Endothelial cell of umbilical vein (primary cell): ENCODE data around the gene PTGFR. TPM values are rescaled to one million over a fixed set of nuclear protein-coding genes. Genes with fewer than 3 reads are reported as not detected.

ENCODE experiments used
- BruUV-seq: library from RNA; stranded (reverse); fragments of 400-500 nt; replicated peaks from 2 replicates; lab custom pipeline; 2021; lab: Mats Ljungman, UMichigan
- CTCF ChIA-PET: fragments of 300-600, 350-600 bp; sonication (Branson Sonifier 250); formaldehyde crosslinking; loops from one replicate; lab custom pipeline; 2021; ENCODE audit warnings: antibody characterized with exemption, inconsistent platforms; lab: Charles Lee
- POLR2A ChIA-PET: fragments of 300-600, 350-600 bp; sonication (Branson Sonifier 250); formaldehyde crosslinking; loops from one replicate; lab custom pipeline; 2021; ENCODE audit warnings: antibody characterized with exemption, inconsistent platforms; lab: Charles Lee
- DNase-seq: peaks from one replicate; pipeline ENCODE4 v3.0.0-alpha.2; 2011; ENCODE audit warnings: low read depth, low spot score
- FAIRE-seq: peaks from 2 replicates; lab custom pipeline; 2011; peaks lifted over from hg19 to GRCh38; lab: Jason Lieb, UNC
- H2AFZ ChIP-seq: 2 replicates; pipeline ENCODE4 v1.6.0; 2012; ENCODE audit warnings: low read depth, low read length, control low read depth, inconsistent platforms
- H3K27ac ChIP-seq: 2 replicates; pipeline ENCODE4 v1.5.1; 2011; ENCODE audit warnings: low read depth, mild to moderate bottlenecking, control low read depth, low read length, moderate library complexity; ENCODE audit not compliant: insufficient read depth
- H3K27me3 ChIP-seq, 2 experiments: 2 replicates each; pipeline versions ENCODE4 v1.6.0 to v1.6.1; 2011; ENCODE audit warnings: low read length in 2 of 2, mixed read lengths in 1 of 2; ENCODE audit not compliant: control insufficient read depth in 2 of 2, insufficient read depth in 2 of 2
- H3K36me3 ChIP-seq, 2 experiments: 2 replicates in 1 of 2; 3 replicates in 1 of 2; pipeline ENCODE4 v1.5.1; 2011; ENCODE audit warnings: low read length in 2 of 2, mild to moderate bottlenecking in 1 of 2, moderate library complexity in 1 of 2; ENCODE audit not compliant: control insufficient read depth in 2 of 2, insufficient read depth in 2 of 2; ENCODE audit errors: extremely low read depth in 1 of 2
- H3K4me1 ChIP-seq: 3 replicates; pipeline ENCODE4 v1.5.1; 2011; ENCODE audit warnings: mild to moderate bottlenecking, low read length; ENCODE audit not compliant: control insufficient read depth, insufficient read depth; ENCODE audit errors: extremely low read depth
- H3K4me2 ChIP-seq: 2 replicates; pipeline ENCODE4 v1.6.1; 2011; ENCODE audit warnings: low read length, control low read depth, mixed read lengths; ENCODE audit not compliant: insufficient read depth
- H3K4me3 ChIP-seq, 3 experiments: fragments of 200-600 bp in 1 of 3; sonication (generic), shearing (Covaris generic) in 1 of 3; replicated peaks in 1 of 3; 2 replicates each; pipeline ENCODE4 v1.5.1; 2011 to 2016; ENCODE audit warnings: control low read depth in 3 of 3, low read length in 3 of 3, mild to moderate bottlenecking in 2 of 3, inconsistent platforms in 1 of 3, low read depth in 1 of 3, moderate library complexity in 1 of 3; ENCODE audit not compliant: insufficient read depth in 1 of 3
- H3K79me2 ChIP-seq: 2 replicates; pipeline ENCODE4 v1.6.0; 2012; ENCODE audit warnings: low read length, inconsistent platforms; ENCODE audit not compliant: control insufficient read depth, insufficient read depth
- H3K9ac ChIP-seq: replicated peaks from 2 replicates; pipeline ENCODE3; 2011; ENCODE audit warnings: low read length, control low read depth; ENCODE audit not compliant: insufficient read depth; ENCODE audit errors: extremely low read depth
- H3K9me1 ChIP-seq: replicated peaks from 3 replicates; pipeline ENCODE4 v1.6.0; 2011; ENCODE audit warnings: mild to moderate bottlenecking, low read length; ENCODE audit not compliant: control insufficient read depth, insufficient read depth; ENCODE audit errors: extremely low read depth
- H3K9me3 ChIP-seq: replicated peaks from 2 replicates; pipeline ENCODE4 v1.5.1; 2012; ENCODE audit warnings: low read length, inconsistent platforms; ENCODE audit not compliant: control insufficient read depth, insufficient read depth
- H4K20me1 ChIP-seq: replicated peaks from 2 replicates; pipeline ENCODE3; 2011; ENCODE audit warnings: mild to moderate bottlenecking, low read length; ENCODE audit not compliant: control insufficient read depth, insufficient read depth; ENCODE audit errors: extremely low read depth
- EZH2 ChIP-seq: IDR thresholded peaks from 2 replicates; pipeline ENCODE4 v1.6.1; 2012; ENCODE audit warnings: borderline replicate concordance, low read depth, mild to moderate bottlenecking, moderate library complexity, low read length, inconsistent platforms; ENCODE audit not compliant: severe bottlenecking
- FOS ChIP-seq: IDR thresholded peaks from 2 replicates; pipeline ENCODE4 v1.6.1; 2011; ENCODE audit warnings: mild to moderate bottlenecking, low read length, moderate library complexity, borderline replicate concordance; ENCODE audit not compliant: insufficient read depth
- GATA2 ChIP-seq: IDR thresholded peaks from 2 replicates; pipeline ENCODE4 v1.7.0; 2011; ENCODE audit warnings: low read depth, mild to moderate bottlenecking, moderate library complexity, mixed read lengths, low read length; ENCODE audit not compliant: insufficient read length, insufficient read depth
- JUN ChIP-seq: IDR thresholded peaks from 2 replicates; pipeline ENCODE4 v1.6.1; 2011; ENCODE audit warnings: borderline replicate concordance, low read depth; ENCODE audit not compliant: insufficient read length, insufficient read depth
- MYC ChIP-seq: IDR thresholded peaks from one replicate; pipeline ENCODE4 v1.6.1; 2011; ENCODE audit warnings: mild to moderate bottlenecking, low read depth, low read length
- POLR2A ChIP-seq: IDR thresholded peaks from 2 replicates; pipeline ENCODE4 v1.6.1; 2012; ENCODE audit warnings: low read depth, mild to moderate bottlenecking, control low read depth, low read length
- POLR2AphosphoS5 ChIP-seq: IDR thresholded peaks from 2 replicates; pipeline ENCODE4 v1.6.1; 2012; ENCODE audit warnings: low read depth, mild to moderate bottlenecking, control low read depth, low read length, moderate library complexity; ENCODE audit not compliant: insufficient read depth
- dilution Hi-C: fragments of 300-500 bp; cut with MboI; formaldehyde crosslinking; loops from one replicate; pipeline ENCODE4 v1.15.0; 2019; ENCODE audit warnings: low sequenced_read_pairs; ENCODE audit not compliant: extremely low pct_ligation_motif_present
- intact Hi-C: fragments of 100-400 bp; cut with micrococcal nuclease; formaldehyde crosslinking; loops from one replicate; pipeline ENCODE4 v1.10.0; 2022
- polyA plus RNA-seq, 4 experiments: library from polyadenylated mRNA; depleted of rRNA in 3 of 4; stranded (reverse) in 3 of 4; unstranded in 1 of 4; fragments of >200 nt; gene quantifications; 2 replicates each; pipeline versions ENCODE4 v1.2.1 to v1.2.3, GENCODE V29; 2011 to 2012; ENCODE audit warnings: missing spikeins in 1 of 4
- total RNA-seq: library from RNA; stranded (reverse); gene quantifications from 2 replicates; pipeline ENCODE4 v1.2.3, GENCODE V29; 2021
- TF ChIP-seq, protein P1 (sequence below), 2 donors: IDR thresholded peaks; 1 replicate in 1 of 2; 2 replicates in 1 of 2; pipeline ENCODE4 v1.5.1; 2011; ENCODE audit warnings: low read length in 2 of 2, mild to moderate bottlenecking in 2 of 2, moderate library complexity in 2 of 2, control low read depth in 1 of 2, inconsistent platforms in 1 of 2, low read depth in 1 of 2; ENCODE audit not compliant: insufficient read depth in 1 of 2; ENCODE audit errors: extremely low read depth in 1 of 2
- TF ChIP-seq, protein P2 (sequence below): IDR thresholded peaks from 2 replicates; pipeline ENCODE4 v1.6.1; 2011; ENCODE audit not compliant: insufficient read depth, insufficient read length

The PTGFR gene
- total and polyA plus RNA-seq, 2 donors (not counting 3 experiments of a cell fraction or from before 2014, with no cell fraction given) = 0.11 to 0.24 TPM

DNA sequence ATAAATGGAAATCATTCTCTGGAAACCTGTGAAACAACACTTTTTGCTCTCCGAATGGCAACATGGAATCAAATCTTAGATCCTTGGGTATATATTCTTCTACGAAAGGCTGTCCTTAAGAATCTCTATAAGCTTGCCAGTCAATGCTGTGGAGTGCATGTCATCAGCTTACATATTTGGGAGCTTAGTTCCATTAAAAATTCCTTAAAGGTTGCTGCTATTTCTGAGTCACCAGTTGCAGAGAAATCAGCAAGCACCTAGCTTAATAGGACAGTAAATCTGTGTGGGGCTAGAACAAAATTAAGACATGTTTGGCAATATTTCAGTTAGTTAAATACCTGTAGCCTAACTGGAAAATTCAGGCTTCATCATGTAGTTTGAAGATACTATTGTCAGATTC is 45.7 kb downstream of the PTGFR start:
- dilution Hi-C loops (no loop called here), intact Hi-C loops (no loop called here)
- H3K9ac ChIP-seq = no peak overlapping the region
- no peaks in the 10 kb centered on the region for H3K9me3 ChIP-seq
- H3K27me3 ChIP-seq = peaks cover 0 to 6% of the 10 kb centered on the region in 2 experiments
- H3K4me2 ChIP-seq = no peak overlapping the region
- no peak for TF ChIP-seq POLR2AphosphoS5
- no peak for TF ChIP-seq EZH2
- no peak for TF ChIP-seq JUN
- TF ChIP-seq FOS = no peak
- TF ChIP-seq, protein P1, sequence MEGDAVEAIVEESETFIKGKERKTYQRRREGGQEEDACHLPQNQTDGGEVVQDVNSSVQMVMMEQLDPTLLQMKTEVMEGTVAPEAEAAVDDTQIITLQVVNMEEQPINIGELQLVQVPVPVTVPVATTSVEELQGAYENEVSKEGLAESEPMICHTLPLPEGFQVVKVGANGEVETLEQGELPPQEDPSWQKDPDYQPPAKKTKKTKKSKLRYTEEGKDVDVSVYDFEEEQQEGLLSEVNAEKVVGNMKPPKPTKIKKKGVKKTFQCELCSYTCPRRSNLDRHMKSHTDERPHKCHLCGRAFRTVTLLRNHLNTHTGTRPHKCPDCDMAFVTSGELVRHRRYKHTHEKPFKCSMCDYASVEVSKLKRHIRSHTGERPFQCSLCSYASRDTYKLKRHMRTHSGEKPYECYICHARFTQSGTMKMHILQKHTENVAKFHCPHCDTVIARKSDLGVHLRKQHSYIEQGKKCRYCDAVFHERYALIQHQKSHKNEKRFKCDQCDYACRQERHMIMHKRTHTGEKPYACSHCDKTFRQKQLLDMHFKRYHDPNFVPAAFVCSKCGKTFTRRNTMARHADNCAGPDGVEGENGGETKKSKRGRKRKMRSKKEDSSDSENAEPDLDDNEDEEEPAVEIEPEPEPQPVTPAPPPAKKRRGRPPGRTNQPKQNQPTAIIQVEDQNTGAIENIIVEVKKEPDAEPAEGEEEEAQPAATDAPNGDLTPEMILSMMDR (IDR thresholded peaks at IDR 0.05; ENCODE audit: extremely low read depth in 1 of 2, insufficient read depth in 1 of 2, low read depth in 1 of 2, low read length in 2 of 2) = no peak
- no peak for TF ChIP-seq POLR2A
- TF ChIP-seq, protein P2, sequence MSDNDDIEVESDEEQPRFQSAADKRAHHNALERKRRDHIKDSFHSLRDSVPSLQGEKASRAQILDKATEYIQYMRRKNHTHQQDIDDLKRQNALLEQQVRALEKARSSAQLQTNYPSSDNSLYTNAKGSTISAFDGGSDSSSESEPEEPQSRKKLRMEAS = no peak
- no peak for TF ChIP-seq MYC
- no peak for TF ChIP-seq GATA2
- no peak overlapping the region for H3K4me3 ChIP-seq
- FAIRE-seq (no peak), DNase-seq (no peak)
- POLR2A ChIA-PET = no interaction called here
- CTCF ChIA-PET = interaction anchor here (1.0 to 1.3 kb wide), 4 partner anchors 13 to 396 kb away, joined by 3 to 5 read pairs (median 4); no protein-coding TSS in a partner anchor
- H3K9me1 ChIP-seq = no peaks in the 10 kb centered on the region
- no peaks in the 10 kb centered on the region for H3K4me1 ChIP-seq
- no peak overlapping the region for H3K27ac ChIP-seq
- no TSS peak for BruUV-seq
- H2AFZ ChIP-seq = no peak overlapping the region
- H3K36me3 ChIP-seq = no peaks in the 10 kb centered on the region
- no peaks in the 10 kb centered on the region for H4K20me1 ChIP-seq
- H3K79me2 ChIP-seq = no peaks in the 10 kb centered on the region
